A549 (cell line): ENCODE data around the gene RAB10. TPM values are rescaled to one million over a fixed set of nuclear protein-coding genes. Genes with fewer than 3 reads are reported as not detected.

Experiments used
- ATAC-seq, 2 experiments: fragments of 200-7000 bp in 1 of 2; fragments of >200 bp in 1 of 2; cut with Nextera tagmentation in 1 of 2; cut with Tn5 transposase in 1 of 2; 3 replicates each; pipeline versions ENCODE4 v1.8.0 to v1.9.1; 2018 to 2020; ENCODE audit warnings: mild to moderate bottlenecking in 1 of 2, moderate library complexity in 1 of 2
- CTCF ChIA-PET: fragments of 300-600 bp; sonication (Branson Sonifier 250); formaldehyde crosslinking; extraction: SDS; loops from one replicate; lab custom pipeline; 2021; ENCODE audit warnings: antibody characterized with exemption, inconsistent platforms; lab: Yijun Ruan, JAX
- POLR2A ChIA-PET: fragments of 350-600 bp; formaldehyde crosslinking; extraction: SDS; loops from one replicate; lab custom pipeline; 2021; ENCODE audit warnings: antibody characterized with exemption, inconsistent platforms; lab: Yijun Ruan, JAX
- DNase-seq, 2 experiments: peaks; one replicate each; pipeline versions ENCODE4 v3.0.0 to v3.0.0-alpha.2; 2011 to 2016; ENCODE audit warnings: low read depth in 1 of 2, low spot score in 1 of 2
- FAIRE-seq: peaks from 2 replicates; lab custom pipeline; 2011; peaks lifted over from hg19 to GRCh38; lab: Jason Lieb, UNC
- H3K27ac ChIP-seq, 2 experiments: fragments of >200 bp; sonication (Bioruptor Twin); formaldehyde crosslinking; 3 replicates each; pipeline ENCODE4 v1.5.1; 2016 to 2017
- H3K4me1 ChIP-seq: fragments of >200 bp; sonication (Bioruptor Twin); formaldehyde crosslinking; 3 replicates; pipeline ENCODE4 v1.6.1; 2016
- H3K4me2 ChIP-seq: fragments of >200 bp; sonication (Bioruptor Twin); formaldehyde crosslinking; 3 replicates; pipeline ENCODE4 v1.6.1; 2016
- H3K4me3 ChIP-seq: fragments of >200 bp; sonication (Bioruptor Twin); formaldehyde crosslinking; 3 replicates; pipeline ENCODE4 v1.5.1; 2016
- H3K9me3 ChIP-seq: fragments of >200 bp; sonication (Bioruptor Twin); formaldehyde crosslinking; 3 replicates; pipeline ENCODE4 v1.6.1; 2016
- CBX2 ChIP-seq: fragments of 200-600 bp; sonication (generic); IDR thresholded peaks from 2 replicates; pipeline ENCODE4 v1.6.1; 2016; ENCODE audit warnings: low read depth, mild to moderate bottlenecking, borderline replicate concordance
- CEBPB ChIP-seq, 2 experiments: fragments of >200 bp in 1 of 2; sonication (Bioruptor Twin) in 1 of 2; formaldehyde crosslinking in 1 of 2; IDR thresholded peaks; 2 replicates each; pipeline ENCODE4 v1.6.1; 2012 to 2016
- CHD2 ChIP-seq: fragments of 150-350 bp; IDR thresholded peaks from 2 replicates; pipeline ENCODE4 v1.6.1; 2014; ENCODE audit warnings: low read length; ENCODE audit not compliant: partially characterized antibody
- CHD4 ChIP-seq: fragments of 200-600 bp; sonication (generic); IDR thresholded peaks from 2 replicates; pipeline ENCODE4 v1.6.1; 2016; ENCODE audit warnings: antibody characterized with exemption, mild to moderate bottlenecking, borderline replicate concordance
- EP300 ChIP-seq, 2 experiments: fragments of >200 bp; sonication (Bioruptor Twin); formaldehyde crosslinking; IDR thresholded peaks; 2 replicates in 1 of 2; 3 replicates in 1 of 2; pipeline ENCODE4 v1.6.1; 2016 to 2017
- FOSB ChIP-seq: fragments of 250-450 bp; sonication (Bioruptor Pico); IDR thresholded peaks from 2 replicates; pipeline ENCODE4 v1.5.0; 2020; ENCODE audit warnings: mild to moderate bottlenecking, moderate library complexity
- FOSL2 ChIP-seq, 2 experiments: fragments of 450-650 bp in 1 of 2; fragments of >200 bp in 1 of 2; sonication (Bioruptor Twin) in 1 of 2; formaldehyde crosslinking; IDR thresholded peaks; 2 replicates each; pipeline versions ENCODE4 v1.5.0 to v1.6.1; 2016 to 2020; ENCODE audit warnings: mild to moderate bottlenecking in 1 of 2, moderate library complexity in 1 of 2
- HOXA7 ChIP-seq: fragments of 250-450 bp; sonication (Bioruptor Pico); IDR thresholded peaks from 2 replicates; pipeline ENCODE4 v1.5.0; 2020; ENCODE audit warnings: mild to moderate bottlenecking, moderate library complexity
- HOXB5 ChIP-seq: fragments of 250-450 bp; sonication (Bioruptor Pico); IDR thresholded peaks from 2 replicates; pipeline ENCODE4 v1.5.0; 2020; ENCODE audit warnings: mild to moderate bottlenecking, moderate library complexity
- JUN ChIP-seq, 2 experiments: fragments of >200 bp; sonication (Bioruptor Twin); formaldehyde crosslinking; IDR thresholded peaks; 2 replicates in 1 of 2; 3 replicates in 1 of 2; pipeline ENCODE4 v1.6.1; 2016 to 2017
- JUNB ChIP-seq: fragments of >200 bp; sonication (Bioruptor Twin); formaldehyde crosslinking; IDR thresholded peaks from 2 replicates; pipeline ENCODE4 v1.6.1; 2016
- KDM5A ChIP-seq: fragments of 200-600 bp; sonication (generic); IDR thresholded peaks from 2 replicates; pipeline ENCODE4 v1.6.1; 2016; ENCODE audit warnings: antibody characterized with exemption, mild to moderate bottlenecking
- MAX ChIP-seq: IDR thresholded peaks from 2 replicates; pipeline ENCODE4 v1.6.1; 2012
- NFE2L2 ChIP-seq: fragments of 150-350 bp; conservative IDR thresholded peaks from 2 replicates; pipeline ENCODE4 v1.6.1; 2014; ENCODE audit warnings: low read length
- POLR2A ChIP-seq: IDR thresholded peaks from 2 replicates; pipeline ENCODE4 v1.6.1; 2012; ENCODE audit warnings: mild to moderate bottlenecking, low read length
- POLR2AphosphoS2 ChIP-seq: conservative IDR thresholded peaks from 2 replicates; pipeline ENCODE4 v1.6.1; 2012; ENCODE audit warnings: low read length, improper control_type of control experiment, inconsistent platforms
- SREBF2 ChIP-seq: fragments of 450-650 bp; IDR thresholded peaks from 2 replicates; pipeline ENCODE4 v1.6.1; 2014; ENCODE audit warnings: mild to moderate bottlenecking, moderate library complexity
- ZC3H11A ChIP-seq: fragments of 450-650 bp; IDR thresholded peaks from 2 replicates; pipeline ENCODE4 v1.6.1; 2014; ENCODE audit warnings: antibody characterized with exemption, mild to moderate bottlenecking
- WGBS: methylation state at CpG from one replicate; pipeline ENCODE4 v1.1.6; 2017; ENCODE audit errors: missing lambda C conversion rate; 5-methylcytosine and 5-hydroxymethylcytosine counted together
- polyA plus RNA-seq, 4 experiments: library from polyadenylated mRNA; depleted of rRNA in 3 of 4; stranded (reverse); fragments of >200 nt; fragmentation: RNase III in 1 of 4; extraction: RNeasy Plus Mini Kit Qiagen cat#74134 plus additional on column Dnase treatment in 1 of 4; gene quantifications; 2 replicates in 3 of 4; 3 replicates in 1 of 4; pipeline ENCODE4 v1.2.3, GENCODE V29; 2011 to 2017
- TF ChIP-seq, protein P1 (sequence below): IDR thresholded peaks from 2 replicates; pipeline ENCODE4 v1.6.1; 2012

RAB10 gene
- polyA plus RNA-seq, 2 of the 4 experiments (the other 2 are of a cell fraction), result 272 to 692 TPM

- WGBS, result 88% methylated on average over 5 of the region's 5 CpGs
- Histone ChIP-seq H3K27ac (peak overlapping the region in 1 of 2 experiments; percentile 23; a peak in 1 of 6 replicates), H3K4me2 (peak overlapping the region; percentile 81), H3K9me3 (no peaks in the 10 kb centered on the region)
- CTCF ChIA-PET, result no interaction called here
- no peak for TF ChIP-seq POLR2A
- TF ChIP-seq JUNB, result no peak
- no peak for TF ChIP-seq EP300 (IDR thresholded peaks at IDR 0.05)
- TF ChIP-seq, all 56 proteins: peak for 0
- no peak for DNase-seq
- POLR2A ChIA-PET, result interaction anchor here (0.5 to 3.2 kb wide), 3 partner anchors 10 to 97 kb away, joined by 3 to 10 read pairs (median 4); partner anchors contain the start of gene RAB10
- FAIRE-seq, result no peak
- Histone ChIP-seq H3K4me1 (peaks cover 63% of the 10 kb centered on the region), H3K4me3 (no peak overlapping the region)
- ATAC-seq, result no peak
Observed at GRCh38 chr2:26043109-26043508, 9.2 kb downstream of the RAB10 start.

DNA sequence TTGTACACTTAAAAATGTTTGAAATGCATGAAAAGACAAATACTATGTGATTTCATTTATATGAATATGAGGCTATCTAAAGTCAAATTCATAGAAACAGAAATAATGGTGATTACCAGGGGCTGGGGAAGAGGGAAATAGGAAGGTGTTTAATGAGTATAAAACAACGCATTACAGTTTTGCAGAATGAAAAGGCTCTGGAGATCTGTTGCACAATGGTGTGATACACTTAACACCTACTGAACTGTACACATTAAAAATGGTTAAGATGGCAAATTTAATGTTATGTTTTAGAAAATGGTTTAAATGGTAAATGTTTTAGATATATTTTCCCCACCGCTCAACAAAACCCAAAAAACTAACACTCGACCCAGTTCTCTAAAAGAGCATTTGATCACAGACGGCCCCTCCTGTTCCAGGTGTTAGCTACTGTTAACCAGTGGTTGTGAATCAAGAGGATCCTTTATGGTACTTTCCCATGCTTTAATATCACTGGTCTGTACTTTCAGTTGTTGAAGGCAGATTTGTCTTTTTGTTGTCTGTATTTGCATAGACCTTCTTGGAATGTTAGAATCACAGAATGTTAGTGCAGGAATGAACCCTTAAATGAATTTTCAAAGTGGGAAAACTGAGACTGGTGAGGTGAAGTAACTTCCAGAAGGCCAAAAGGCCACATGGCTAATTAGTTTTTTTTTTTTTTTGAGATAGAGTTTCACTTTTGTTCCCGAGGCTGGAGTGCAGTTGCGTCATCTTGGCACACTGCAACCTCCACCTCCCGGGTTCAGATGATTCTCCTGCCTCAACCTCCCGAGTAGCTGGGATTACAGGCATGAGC lies 10.2 kb downstream of the RAB10 start:
- no peak for DNase-seq
- FAIRE-seq, result no peak
- H3K4me1 ChIP-seq, result peaks cover 71% of the 10 kb centered on the region
- peak; percentile 15 to 32; a peak in 5 of 6 replicates for ATAC-seq
- no peaks in the 10 kb centered on the region for H3K9me3 ChIP-seq
- POLR2A ChIA-PET, result interaction anchor here (0.6 to 3.2 kb wide), 2 partner anchors 11 to 51 kb away, joined by 3 to 10 read pairs; partner anchors contain the start of gene RAB10
- CTCF ChIA-PET, result no interaction called here
- H3K4me3 ChIP-seq, result peak overlapping the region; percentile 13; the same call in 1 of the 3 replicates
- 46% methylated on average over 8 of the region's 8 CpGs for WGBS
- H3K27ac ChIP-seq, result peak overlapping the region; percentile 47 to 74; a peak in 5 of 6 replicates
- peak overlapping the region; percentile 81 for H3K4me2 ChIP-seq
- TF ChIP-seq JUN (IDR thresholded peaks at IDR 0.05) (no peak), POLR2AphosphoS2 (0 out of 2 replicates have a peak, but pooled peaks have one; percentile 42), NFE2L2 (no peak), MAX (0 out of 2 replicates have a peak, but pooled peaks have one; percentile 21), FOSB (CRISPR knock-in tag) (0 out of 2 replicates have a peak, but pooled peaks have one; percentile 15), HOXB5 (0 out of 2 replicates have a peak, but pooled peaks have one; percentile 54), CEBPB (IDR thresholded peaks at IDR 0.05) (peak; percentile 77 to 88), CHD2 (no peak), ZC3H11A (no peak), SREBF2 (no peak), HOXA7 (CRISPR knock-in tag) (no peak)
- TF ChIP-seq, all 56 proteins: peak for 5

DNA sequence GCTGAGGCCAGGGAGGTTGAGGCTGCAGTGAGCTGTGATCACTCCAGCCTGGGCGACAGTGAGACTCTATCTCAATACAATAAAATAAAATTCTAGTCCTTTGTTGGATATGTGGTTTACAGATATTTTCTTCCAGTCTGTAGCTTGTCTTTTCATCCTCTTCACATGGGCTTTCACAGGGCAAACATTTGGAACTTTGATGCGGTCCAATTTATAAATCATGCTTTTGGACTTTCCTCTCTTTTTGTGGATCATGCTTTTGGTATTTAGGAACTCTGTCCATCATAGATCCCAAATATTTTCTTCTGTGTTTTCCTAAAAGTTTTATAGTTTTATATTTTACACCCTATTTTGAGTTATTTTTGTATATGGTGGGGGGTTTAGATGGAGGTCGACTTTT lies 14.9 kb downstream of the RAB10 start:
- peaks cover 54% of the 10 kb centered on the region for H3K4me1 ChIP-seq
- H3K27ac ChIP-seq, result no peak overlapping the region
- no peak for DNase-seq
- POLR2A ChIA-PET, result interaction anchor here (1.7 kb wide), 1 partner anchor 11 kb away, joined by 8 read pairs; no protein-coding TSS in a partner anchor
- ATAC-seq, result peak in 1 of 2 experiments; percentile 23; a peak in 2 of 6 replicates
- TF ChIP-seq, protein P1, sequence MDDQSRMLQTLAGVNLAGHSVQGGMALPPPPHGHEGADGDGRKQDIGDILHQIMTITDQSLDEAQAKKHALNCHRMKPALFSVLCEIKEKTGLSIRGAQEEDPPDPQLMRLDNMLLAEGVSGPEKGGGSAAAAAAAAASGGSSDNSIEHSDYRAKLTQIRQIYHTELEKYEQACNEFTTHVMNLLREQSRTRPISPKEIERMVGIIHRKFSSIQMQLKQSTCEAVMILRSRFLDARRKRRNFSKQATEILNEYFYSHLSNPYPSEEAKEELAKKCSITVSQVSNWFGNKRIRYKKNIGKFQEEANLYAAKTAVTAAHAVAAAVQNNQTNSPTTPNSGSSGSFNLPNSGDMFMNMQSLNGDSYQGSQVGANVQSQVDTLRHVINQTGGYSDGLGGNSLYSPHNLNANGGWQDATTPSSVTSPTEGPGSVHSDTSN, result no peak
- TF ChIP-seq, all 56 proteins: peak for 0
- 71% methylated on average over 3 of the region's 3 CpGs for WGBS
- FAIRE-seq, result no peak
- CTCF ChIA-PET, result interaction anchor here (0.8 to 1.1 kb wide), 2 partner anchors 12 to 20 kb away, joined by 3 read pairs; no protein-coding TSS in a partner anchor
- no peak overlapping the region for H3K4me3 ChIP-seq
- peak overlapping the region; percentile 5; the same call in 2 of the 3 replicates for H3K4me2 ChIP-seq
- no peaks in the 10 kb centered on the region for H3K9me3 ChIP-seq

DNA sequence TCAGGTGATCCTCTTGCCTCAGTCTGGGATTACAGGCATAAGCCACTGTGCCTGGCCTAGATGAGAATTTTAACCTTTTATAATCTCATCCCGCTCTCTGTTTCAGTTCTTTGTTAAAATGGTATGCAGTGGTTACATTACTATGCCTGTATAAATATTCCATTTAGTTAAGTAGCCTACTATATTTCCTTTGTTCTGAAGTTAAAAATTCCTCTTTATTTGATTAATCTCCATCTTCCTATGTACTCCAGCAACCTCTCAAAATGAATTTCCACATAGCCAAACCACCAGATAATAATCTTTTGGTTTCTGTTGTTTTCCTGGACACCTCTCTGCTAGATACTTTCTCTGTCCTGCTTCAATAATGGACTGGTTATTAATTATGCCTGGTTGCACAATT lies 15.8 kb downstream of the RAB10 start:
- ATAC-seq (no peak), DNase-seq (no peak), FAIRE-seq (no peak)
- ChIA-PET POLR2A (no interaction called here), CTCF (interaction anchor here (0.6 to 2.7 kb wide), 2 partner anchors 10 to 58 kb away, joined by 3 to 8 read pairs; no protein-coding TSS in a partner anchor)
- no peak overlapping the region for H3K4me3 ChIP-seq
- no peak overlapping the region for H3K27ac ChIP-seq
- peaks cover 51% of the 10 kb centered on the region for H3K4me1 ChIP-seq
- H3K4me2 ChIP-seq, result no peak overlapping the region; the same call in 2 of the 3 replicates
- no peaks in the 10 kb centered on the region for H3K9me3 ChIP-seq
- TF ChIP-seq ZC3H11A (no peak), FOSL2 (IDR thresholded peaks at IDR 0.05) (no peak), FOSL2 (CRISPR knock-in tag; IDR thresholded peaks at IDR 0.05) (no peak), CBX2 (no peak), KDM5A (no peak), CHD4 (no peak), MAX (no peak)
- 100% methylated on average over 1 of the region's 1 CpG for WGBS
